NK-92 treated with Interleukin-12 subunit alpha and Interleukin-12 subunit beta, amount 100 ng/mL, for 24 hours (cell line): Measurements from ENCODE around the gene TPRX2.
"Not testable (repeated sequence)": the region's sequence is repeated elsewhere in the genome, so short reads cannot be mapped to it uniquely, and the experiment has no call there.

Experiments used
- DNase-seq: peaks from one replicate; lab custom pipeline; 2025; lab: John Stamatoyannopoulos, UW

Gene TPRX2

DNA sequence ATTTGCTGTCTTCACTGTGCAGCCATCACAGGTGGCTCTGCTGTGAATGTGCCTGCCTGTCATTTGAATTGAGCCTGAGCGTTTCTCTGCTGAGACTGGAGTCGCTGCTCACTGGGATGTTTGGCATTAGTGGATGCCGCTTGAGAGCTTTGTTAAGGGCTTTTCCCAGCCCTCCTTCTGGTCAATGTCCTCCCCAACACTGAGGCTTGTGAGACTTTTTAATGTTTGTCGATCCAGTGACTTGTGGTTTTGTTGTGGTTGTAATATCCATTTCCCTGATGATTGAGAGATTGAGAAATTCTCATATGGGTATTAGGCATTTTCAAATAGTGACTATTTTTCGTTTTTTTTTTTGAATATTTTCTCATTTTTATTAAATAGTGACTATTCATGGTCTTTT is 2.6 kb downstream of the TPRX2 start:
- DNase-seq = no peak

DNA sequence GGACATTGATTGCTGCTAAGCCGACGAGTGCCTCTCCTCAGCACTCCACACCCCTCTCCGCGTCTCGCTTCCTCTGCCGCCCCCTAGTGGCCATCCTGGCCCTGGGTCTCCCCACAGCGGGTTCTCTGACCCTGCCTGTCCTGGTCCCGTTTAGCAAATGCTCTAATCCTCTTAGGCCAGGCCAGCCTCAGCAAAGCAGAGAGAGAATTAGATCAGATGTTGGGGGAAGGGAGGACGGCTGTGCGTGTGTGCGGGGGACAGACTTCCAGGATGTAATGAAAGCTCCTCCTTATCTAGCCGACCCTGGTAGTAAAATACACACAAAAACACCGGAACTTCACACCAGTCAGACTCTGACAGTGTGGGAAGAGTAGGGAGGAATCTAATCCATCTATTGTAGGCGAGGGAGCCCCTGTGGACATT is 4.5 kb downstream of the TPRX2 start:
- DNase-seq = peak; percentile 52

- no peak for DNase-seq
Observed at GRCh38 chr19:47865166-47865565, 6.1 kb downstream of the TPRX2 start.

- no peak for DNase-seq
Observed at GRCh38 chr19:47878906-47879305, 19.9 kb downstream of the TPRX2 start.

- not testable (repeated sequence) for DNase-seq
Observed at GRCh38 chr19:47879385-47879784, 20.4 kb downstream of the TPRX2 start.

- no peak for DNase-seq
Observed at GRCh38 chr19:47881757-47882156, 22.7 kb downstream of the TPRX2 start.

DNA sequence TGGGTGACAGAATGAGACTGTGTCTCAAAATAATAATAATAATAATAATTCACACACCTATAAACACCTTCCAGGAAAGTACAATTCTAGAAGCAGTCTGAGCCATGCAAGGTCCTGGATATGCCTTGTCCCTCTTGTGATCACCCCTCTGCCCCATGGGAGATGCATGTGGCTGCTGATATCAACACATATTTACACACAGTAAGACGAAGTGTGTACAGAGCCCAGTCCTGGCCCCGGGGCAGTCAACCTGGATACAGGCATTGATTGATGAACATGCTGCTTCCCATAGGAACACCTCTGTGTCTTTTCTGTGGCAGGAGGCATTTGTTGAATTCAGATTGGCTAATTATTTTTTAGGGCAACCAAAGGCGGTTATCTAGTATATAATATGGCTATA is 23.9 kb downstream of the TPRX2 start:
- DNase-seq = no peak

- no peak for DNase-seq
Observed at GRCh38 chr19:47885067-47885463, 26.0 kb downstream of the TPRX2 start.

- no peak for DNase-seq
Observed at GRCh38 chr19:47886010-47886559, 27.1 kb downstream of the TPRX2 start, which contains the start of gene SULT2A1. SULT2A1 (minus strand) TSS chr19:47886315; CDS start chr19:47886257, 58 bp downstream.

DNA sequence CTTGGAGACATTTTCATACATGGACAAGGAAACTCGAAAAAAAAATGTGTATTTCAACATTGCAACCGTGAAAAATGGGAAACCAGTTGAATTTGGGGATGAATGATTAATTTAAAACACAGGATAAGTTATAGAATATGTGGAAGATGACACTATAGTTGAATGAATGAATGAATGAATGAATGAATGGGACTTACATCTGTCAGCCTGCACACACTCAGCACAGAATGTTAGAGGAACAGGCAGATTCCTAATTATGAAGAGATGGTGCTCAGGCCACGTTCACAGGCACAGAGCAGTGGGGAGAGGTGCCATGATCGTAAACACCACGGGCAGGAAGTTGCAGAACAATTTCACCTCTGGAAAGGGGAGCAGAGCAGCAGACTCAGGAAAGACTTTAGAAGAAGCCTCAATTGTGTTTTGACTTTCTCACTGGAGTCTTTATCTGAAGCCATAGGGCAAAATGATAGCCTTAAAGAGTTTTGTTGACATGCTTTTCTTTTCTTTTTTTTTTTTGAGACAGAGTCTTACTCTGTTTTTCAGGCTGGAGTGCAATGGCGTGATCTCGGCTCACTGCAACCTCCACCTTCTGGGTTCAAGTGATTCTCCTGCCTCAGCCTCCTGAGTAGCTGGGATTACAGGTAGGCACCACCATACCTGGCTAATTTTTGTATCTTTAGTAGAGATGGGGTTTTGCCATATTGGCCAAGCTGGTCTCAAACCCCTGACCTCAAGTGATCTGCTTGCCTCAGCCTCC is 32.0 kb downstream of the TPRX2 start:
- DNase-seq = no peak

DNA sequence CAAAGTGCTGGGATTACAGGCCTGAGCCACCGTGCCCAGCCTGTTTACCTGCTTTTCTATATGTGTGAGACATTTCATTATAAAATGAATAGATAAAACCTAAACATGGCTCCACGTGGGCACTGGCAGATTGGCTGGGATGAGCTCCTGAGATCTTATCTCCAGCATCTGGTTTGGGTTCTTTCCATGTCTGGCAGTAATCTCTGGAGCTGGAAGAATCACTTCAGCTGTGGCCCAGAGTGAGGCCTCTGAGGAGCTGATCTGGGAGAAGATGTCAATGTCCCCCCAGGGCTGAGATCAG is 32.5 kb downstream of the TPRX2 start:
- DNase-seq = no peak

DNA sequence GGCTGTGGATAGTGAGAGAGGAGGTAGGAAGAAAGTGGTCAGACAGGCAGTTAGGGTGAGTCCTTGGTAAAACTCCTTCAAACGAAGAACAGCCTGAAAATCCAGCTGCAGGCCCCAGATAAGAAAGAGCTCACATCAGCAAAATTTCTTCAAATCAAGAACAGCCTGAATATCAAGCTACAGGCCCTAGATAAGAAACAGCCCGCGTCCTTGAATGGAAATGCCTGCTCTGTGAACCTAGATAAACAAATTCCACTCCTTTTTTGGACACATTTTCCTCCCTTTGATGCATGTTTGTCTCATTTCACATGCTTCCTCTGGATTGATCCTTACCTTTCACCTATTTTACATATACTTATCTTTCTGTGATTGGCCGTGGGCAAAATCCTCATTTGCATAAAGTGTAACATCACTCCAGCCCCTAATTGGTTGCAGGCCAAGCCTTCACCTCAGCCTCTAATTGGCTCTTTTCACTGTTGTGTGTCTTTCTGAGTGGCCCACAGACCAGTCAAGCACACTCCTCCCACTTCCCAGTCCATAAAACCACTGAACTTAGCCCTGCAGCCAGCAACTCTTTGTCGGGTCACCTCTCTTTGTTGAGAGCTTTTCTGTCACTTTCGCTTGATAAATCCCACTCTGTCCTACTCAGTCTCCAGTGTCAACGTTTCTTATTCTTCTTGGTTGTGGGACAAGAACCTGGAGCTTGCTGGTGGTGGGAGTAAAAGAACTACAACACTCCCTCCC is 33.1 kb downstream of the TPRX2 start:
- DNase-seq = no peak

DNA sequence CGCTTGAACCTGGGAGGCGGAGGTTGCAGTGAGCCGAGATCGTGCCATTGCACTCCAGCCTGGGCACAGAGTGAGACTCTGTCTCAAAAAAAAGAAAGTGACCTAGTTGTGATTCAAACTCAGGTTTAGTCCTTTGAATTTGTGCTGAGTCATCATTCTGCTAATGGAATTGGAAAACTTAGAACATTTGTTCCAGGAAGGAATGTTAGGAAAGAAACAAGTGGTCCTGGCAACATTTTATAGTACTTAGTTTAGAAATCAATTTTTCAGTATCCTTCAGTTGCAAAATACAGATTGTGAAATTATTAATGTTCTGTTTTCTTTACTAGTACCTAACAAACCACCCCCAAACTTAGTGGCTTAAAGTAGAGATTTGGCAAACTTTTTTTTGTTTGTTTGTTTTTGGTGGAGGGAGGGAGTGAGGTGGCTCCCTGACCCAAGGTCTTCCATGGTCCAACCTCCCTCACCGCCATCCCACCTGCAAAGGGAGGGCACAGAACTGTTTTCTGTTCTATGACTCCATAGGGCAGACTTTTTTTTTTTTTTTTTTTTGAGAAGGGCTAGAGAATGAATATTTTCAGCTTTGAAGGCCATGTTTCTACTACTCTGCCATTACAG is 36.2 kb downstream of the TPRX2 start:
- DNase-seq = no peak

GRCh38 chr19:47896019-47896418 is 37.0 kb downstream of the TPRX2 start:
- DNase-seq = no peak

- no peak for DNase-seq
Observed at GRCh38 chr19:47896773-47897172, 37.7 kb downstream of the TPRX2 start.

DNA sequence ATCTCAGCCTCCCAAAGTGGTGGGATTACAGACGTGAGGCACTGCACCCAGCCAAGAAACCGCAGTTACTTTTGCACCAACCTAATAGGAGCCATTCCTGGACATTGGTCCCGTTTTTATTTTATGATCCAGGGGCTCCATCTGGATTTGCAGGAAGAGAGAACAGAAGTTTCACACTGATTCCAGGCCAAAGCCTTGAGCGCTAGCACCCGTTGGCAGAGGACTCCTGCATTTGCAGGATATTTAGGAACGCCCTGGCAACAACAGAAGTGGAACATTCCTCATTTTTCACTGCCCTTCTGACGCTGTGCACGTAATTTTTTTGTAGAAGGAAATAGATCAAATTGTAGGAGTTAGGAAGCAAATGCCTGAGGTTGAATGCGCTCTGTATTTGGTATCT is 38.8 kb downstream of the TPRX2 start:
- DNase-seq = no peak

- no peak for DNase-seq
Observed at GRCh38 chr19:47899335-47899734, 40.3 kb downstream of the TPRX2 start.

DNA sequence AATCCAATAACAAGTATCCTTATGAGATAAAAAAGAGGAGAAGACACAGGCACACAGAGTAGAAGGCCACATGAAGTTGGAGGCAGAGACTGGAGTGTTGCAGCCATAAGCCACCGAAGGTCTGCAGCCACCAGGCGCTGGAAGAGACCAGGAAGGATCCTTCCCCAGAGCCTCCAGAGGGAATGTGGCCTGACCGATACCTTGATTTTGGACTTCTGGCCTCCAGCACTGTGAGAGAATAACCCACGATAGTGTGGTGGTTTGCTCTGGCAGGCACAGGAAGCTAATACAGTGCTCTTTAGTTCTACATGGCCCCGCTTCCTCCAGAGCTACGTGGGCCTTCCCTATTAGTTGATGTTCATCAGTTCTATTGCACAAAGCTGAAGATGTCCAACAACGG is 42.3 kb downstream of the TPRX2 start:
- DNase-seq = no peak

GRCh38 chr19:47909350-47909749 is 50.3 kb downstream of the TPRX2 start:
- not testable (repeated sequence) for DNase-seq

- DNase-seq = not testable (repeated sequence)
Observed at GRCh38 chr19:47910191-47910590, 51.2 kb downstream of the TPRX2 start.
